Measurements from ENCODE around the gene BECN2. TPM values are rescaled to one million over a fixed set of nuclear protein-coding genes. Genes with fewer than 3 reads are reported as not detected.

BECN2 gene, protein sequence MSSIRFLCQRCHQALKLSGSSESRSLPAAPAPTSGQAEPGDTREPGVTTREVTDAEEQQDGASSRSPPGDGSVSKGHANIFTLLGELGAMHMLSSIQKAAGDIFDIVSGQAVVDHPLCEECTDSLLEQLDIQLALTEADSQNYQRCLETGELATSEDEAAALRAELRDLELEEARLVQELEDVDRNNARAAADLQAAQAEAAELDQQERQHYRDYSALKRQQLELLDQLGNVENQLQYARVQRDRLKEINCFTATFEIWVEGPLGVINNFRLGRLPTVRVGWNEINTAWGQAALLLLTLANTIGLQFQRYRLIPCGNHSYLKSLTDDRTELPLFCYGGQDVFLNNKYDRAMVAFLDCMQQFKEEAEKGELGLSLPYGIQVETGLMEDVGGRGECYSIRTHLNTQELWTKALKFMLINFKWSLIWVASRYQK
- total RNA-seq (2014; rRNA removed; shearing (Covaris generic); ENCODE audit: low replicate concordance): not detected in 2 replicates

DNA sequence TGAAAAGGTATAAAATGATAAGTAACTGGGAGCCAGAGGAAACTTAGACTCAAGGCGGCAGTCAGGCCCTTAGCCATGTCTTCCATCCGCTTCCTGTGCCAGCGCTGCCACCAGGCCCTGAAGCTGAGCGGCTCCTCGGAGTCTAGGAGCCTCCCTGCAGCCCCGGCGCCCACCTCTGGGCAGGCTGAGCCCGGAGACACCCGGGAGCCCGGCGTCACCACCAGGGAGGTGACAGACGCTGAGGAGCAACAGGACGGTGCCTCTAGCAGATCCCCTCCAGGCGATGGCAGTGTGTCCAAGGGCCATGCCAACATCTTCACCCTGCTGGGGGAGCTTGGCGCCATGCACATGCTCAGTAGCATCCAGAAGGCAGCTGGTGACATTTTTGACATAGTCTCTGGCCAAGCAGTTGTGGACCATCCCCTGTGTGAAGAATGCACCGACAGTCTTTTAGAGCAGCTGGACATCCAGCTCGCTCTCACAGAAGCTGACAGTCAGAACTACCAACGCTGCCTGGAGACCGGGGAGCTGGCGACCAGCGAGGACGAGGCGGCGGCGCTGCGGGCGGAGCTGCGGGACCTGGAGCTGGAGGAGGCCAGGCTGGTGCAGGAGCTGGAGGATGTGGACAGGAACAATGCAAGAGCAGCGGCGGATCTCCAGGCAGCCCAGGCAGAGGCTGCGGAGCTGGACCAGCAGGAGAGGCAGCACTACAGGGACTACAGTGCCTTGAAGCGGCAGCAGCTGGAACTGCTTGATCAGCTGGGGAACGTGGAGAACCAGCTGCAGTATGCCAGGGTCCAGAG is at the start of gene BECN2:
Gene BECN2 (plus strand): TSS at position 76 of the 803 bp plus-strand sequence. CDS start 0 bp downstream, at position 76.
- no peaks in the 10 kb centered on the region for H3K27me3 ChIP-seq (ENCODE audit: low read length)
- H3K27ac ChIP-seq (ENCODE audit: low read length): no peak within 1 kb of the TSS
- DNase-seq: no peak
- no peak within 1 kb of the TSS for H3K9ac ChIP-seq (ENCODE audit: low read length)
- H3K79me2 ChIP-seq (ENCODE audit: low read length): no peaks in the 10 kb centered on the region
- no peaks in the 10 kb centered on the region for H4K20me1 ChIP-seq (ENCODE audit: insufficient read depth, low read depth, low read length)
- no peak within 1 kb of the TSS for H2AFZ ChIP-seq (ENCODE audit: low read length)
- no peak within 1 kb of the TSS for H3K4me2 ChIP-seq (ENCODE audit: low read depth, low read length, poor library complexity, severe bottlenecking)
- no peaks in the 10 kb centered on the region for H3K36me3 ChIP-seq (ENCODE audit: insufficient read depth, low read length)
- H3K4me1 ChIP-seq (ENCODE audit: low read length): no peaks in the 10 kb centered on the region
- H3K4me3 ChIP-seq (ENCODE audit: low read length): no peak within 1 kb of the TSS
- H3K9me3 ChIP-seq (ENCODE audit: low read length): no peaks in the 10 kb centered on the region
- H3K9me2 ChIP-seq (replicated peaks; ENCODE audit: insufficient read depth, low read length): no peaks in the 10 kb centered on the region

DNA sequence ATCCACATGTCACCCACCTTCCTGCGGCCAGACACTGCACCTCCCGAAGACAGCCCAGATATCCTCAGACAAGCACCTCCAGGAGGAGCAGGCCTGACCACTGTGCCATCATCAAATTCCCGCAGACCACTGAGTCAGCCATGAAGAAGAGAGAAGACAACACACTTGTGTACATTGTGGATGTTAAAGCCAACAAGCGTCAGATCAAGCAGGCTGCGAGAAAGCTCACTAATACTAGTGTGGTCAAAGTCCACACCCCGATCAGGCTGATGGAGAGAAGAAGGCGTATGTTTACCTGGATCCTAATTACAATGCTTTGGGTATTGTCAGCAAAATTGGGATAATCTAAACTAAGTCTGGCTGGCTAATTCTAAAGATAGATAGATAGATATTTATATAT is 41.4 kb upstream of the BECN2 start:
- no peaks in the 10 kb centered on the region for H3K9me2 ChIP-seq (replicated peaks; ENCODE audit: insufficient read depth, low read length)

DNA sequence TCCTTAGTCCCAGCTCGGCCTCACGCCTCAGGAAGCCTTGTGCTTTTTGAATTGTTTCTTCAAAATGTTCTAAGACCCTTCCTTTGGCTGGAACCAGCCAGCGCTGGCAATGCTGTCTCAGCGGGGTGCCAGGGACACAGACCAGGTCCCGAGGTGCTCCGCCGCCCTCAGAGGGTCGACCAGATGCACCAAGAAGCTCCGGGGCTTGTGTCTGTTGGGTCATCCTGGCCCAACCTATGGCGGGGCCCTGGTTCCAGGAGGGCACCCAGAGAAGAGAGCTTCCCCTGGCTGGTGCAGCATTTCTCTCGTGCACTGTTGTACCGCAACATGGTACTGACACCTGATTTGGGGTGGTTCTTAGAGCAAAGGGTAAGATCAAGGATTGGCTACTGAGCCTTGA is 40.1 kb upstream of the BECN2 start:
- H2AFZ ChIP-seq (ENCODE audit: low read length): no peak overlapping the region
- no peak overlapping the region for H3K27ac ChIP-seq (ENCODE audit: low read length)
- H3K9ac ChIP-seq (ENCODE audit: low read length): no peak overlapping the region
- no peak for DNase-seq
- no peaks in the 10 kb centered on the region for H3K9me3 ChIP-seq (ENCODE audit: low read length)
- H3K9me2 ChIP-seq (replicated peaks; ENCODE audit: insufficient read depth, low read length): no peaks in the 10 kb centered on the region
- no peaks in the 10 kb centered on the region for H4K20me1 ChIP-seq (ENCODE audit: insufficient read depth, low read depth, low read length)
- no peak overlapping the region for H3K4me3 ChIP-seq (ENCODE audit: low read length)
- H3K4me1 ChIP-seq (ENCODE audit: low read length): no peaks in the 10 kb centered on the region
- no peaks in the 10 kb centered on the region for H3K79me2 ChIP-seq (ENCODE audit: low read length)
- no peaks in the 10 kb centered on the region for H3K36me3 ChIP-seq (ENCODE audit: insufficient read depth, low read length)
- H3K4me2 ChIP-seq (ENCODE audit: low read depth, low read length, poor library complexity, severe bottlenecking): no peak overlapping the region
- no peaks in the 10 kb centered on the region for H3K27me3 ChIP-seq (ENCODE audit: low read length)

More for the DNA sequence above, 41.4 kb upstream of the BECN2 start:
- Histone ChIP-seq H3K4me3 (ENCODE audit: low read length) (no peak overlapping the region), H3K4me2 (ENCODE audit: low read depth, low read length, poor library complexity, severe bottlenecking) (no peak overlapping the region), H3K9ac (ENCODE audit: low read length) (no peak overlapping the region), H3K9me3 (ENCODE audit: low read length) (no peaks in the 10 kb centered on the region), H3K4me1 (ENCODE audit: low read length) (no peaks in the 10 kb centered on the region), H3K27ac (ENCODE audit: low read length) (no peak overlapping the region), H3K27me3 (ENCODE audit: low read length) (no peaks in the 10 kb centered on the region), H3K79me2 (ENCODE audit: low read length) (no peaks in the 10 kb centered on the region), H2AFZ (ENCODE audit: low read length) (no peak overlapping the region), H4K20me1 (ENCODE audit: insufficient read depth, low read depth, low read length) (no peaks in the 10 kb centered on the region), H3K36me3 (ENCODE audit: insufficient read depth, low read length) (no peaks in the 10 kb centered on the region)
- DNase-seq: no peak

DNA sequence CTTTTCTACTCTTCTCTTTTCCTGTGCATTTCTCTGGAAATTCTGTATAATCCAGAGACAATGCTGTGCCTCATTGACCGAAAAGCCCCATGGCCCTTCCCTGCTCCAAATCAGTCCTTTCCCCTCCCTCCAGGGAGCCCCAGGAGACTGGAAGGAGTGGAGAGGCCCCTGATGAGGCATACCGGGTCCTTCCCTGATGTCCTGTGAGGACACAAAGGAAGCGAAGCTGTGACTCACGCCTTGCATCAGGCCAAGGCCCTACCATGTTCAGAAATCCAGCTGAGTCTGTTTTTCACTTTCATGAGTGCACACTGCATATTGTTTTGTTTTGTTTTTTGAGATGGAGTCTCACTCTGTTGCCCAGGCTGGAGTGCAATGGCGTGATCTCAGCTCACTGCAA is 38.7 kb upstream of the BECN2 start:
- Histone ChIP-seq H3K27me3 (ENCODE audit: low read length) (no peaks in the 10 kb centered on the region), H3K4me3 (ENCODE audit: low read length) (no peak overlapping the region), H4K20me1 (ENCODE audit: insufficient read depth, low read depth, low read length) (no peaks in the 10 kb centered on the region), H3K4me2 (ENCODE audit: low read depth, low read length, poor library complexity, severe bottlenecking) (no peak overlapping the region), H3K4me1 (ENCODE audit: low read length) (no peaks in the 10 kb centered on the region), H3K27ac (ENCODE audit: low read length) (no peak overlapping the region), H3K9me2 (replicated peaks; ENCODE audit: insufficient read depth, low read length) (no peaks in the 10 kb centered on the region), H3K36me3 (ENCODE audit: insufficient read depth, low read length) (no peaks in the 10 kb centered on the region), H3K9ac (ENCODE audit: low read length) (no peak overlapping the region), H2AFZ (ENCODE audit: low read length) (no peak overlapping the region), H3K9me3 (ENCODE audit: low read length) (no peaks in the 10 kb centered on the region), H3K79me2 (ENCODE audit: low read length) (no peaks in the 10 kb centered on the region)
- no peak for DNase-seq

DNA sequence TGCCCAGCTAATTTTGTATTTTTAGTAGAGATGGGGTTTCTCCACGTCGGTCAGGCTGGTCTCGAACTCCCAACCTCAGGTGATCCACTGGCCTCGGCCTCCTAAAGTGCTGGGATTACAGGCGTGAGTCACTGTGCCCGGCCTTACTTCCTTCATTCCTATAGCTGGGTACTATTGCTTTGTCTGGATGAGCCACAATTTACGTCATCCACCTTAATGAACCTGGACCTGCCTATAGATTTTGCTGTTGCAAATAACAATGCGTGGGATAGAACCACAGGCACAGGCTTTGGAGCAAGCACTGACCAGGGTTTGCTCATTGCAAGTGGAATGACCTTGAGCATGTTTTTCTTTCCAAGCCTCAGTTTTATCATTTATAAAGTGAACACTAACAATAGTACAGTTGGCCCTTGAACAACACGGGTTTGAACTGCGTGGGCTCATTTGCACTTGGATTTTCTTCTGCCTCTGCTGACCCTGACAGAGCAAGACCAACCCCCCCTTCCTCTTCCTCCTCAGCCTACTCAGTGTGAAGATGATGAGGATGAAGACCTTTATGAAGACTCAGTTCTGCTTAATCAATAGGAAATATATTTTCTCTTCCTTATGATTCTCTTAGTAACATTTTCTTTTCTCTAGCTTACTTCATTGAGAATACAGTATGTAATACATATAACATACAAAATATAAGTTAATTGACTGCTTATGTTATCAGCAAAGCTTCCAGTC is 33.3 kb upstream of the BECN2 start:
- H3K9me2 ChIP-seq (replicated peaks; ENCODE audit: insufficient read depth, low read length): no peaks in the 10 kb centered on the region
- no peaks in the 10 kb centered on the region for H3K36me3 ChIP-seq (ENCODE audit: insufficient read depth, low read length)
- H3K4me2 ChIP-seq (ENCODE audit: low read depth, low read length, poor library complexity, severe bottlenecking): no peak overlapping the region
- no peaks in the 10 kb centered on the region for H3K4me1 ChIP-seq (ENCODE audit: low read length)
- no peaks in the 10 kb centered on the region for H3K27me3 ChIP-seq (ENCODE audit: low read length)
- H2AFZ ChIP-seq (ENCODE audit: low read length): no peak overlapping the region
- no peak for DNase-seq
- no peak overlapping the region for H3K27ac ChIP-seq (ENCODE audit: low read length)
- no peak overlapping the region for H3K4me3 ChIP-seq (ENCODE audit: low read length)
- H4K20me1 ChIP-seq (ENCODE audit: insufficient read depth, low read depth, low read length): no peaks in the 10 kb centered on the region
- no peaks in the 10 kb centered on the region for H3K79me2 ChIP-seq (ENCODE audit: low read length)
- no peak overlapping the region for H3K9ac ChIP-seq (ENCODE audit: low read length)
- H3K9me3 ChIP-seq (ENCODE audit: low read length): no peaks in the 10 kb centered on the region

DNA sequence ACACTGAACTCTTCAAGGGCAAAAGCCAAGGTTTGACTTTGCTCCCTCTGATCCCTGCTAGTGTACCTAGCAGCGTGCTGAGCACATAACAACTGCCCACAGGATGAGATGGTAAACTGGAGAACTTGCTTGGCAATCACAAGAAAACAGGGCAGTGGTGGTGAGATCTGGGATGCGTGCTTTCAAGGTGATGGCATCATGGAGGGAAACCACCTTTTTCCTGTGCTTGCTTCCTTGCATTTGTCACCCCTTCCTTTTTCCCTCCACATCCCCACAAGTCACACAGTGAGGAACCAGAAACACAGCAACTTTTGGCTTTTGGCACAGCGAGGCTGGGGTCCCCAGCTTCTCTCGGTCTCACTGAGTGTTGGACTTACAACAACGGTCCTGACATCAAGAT is 31.4 kb upstream of the BECN2 start:
- H3K4me3 ChIP-seq (ENCODE audit: low read length): no peak overlapping the region
- no peaks in the 10 kb centered on the region for H4K20me1 ChIP-seq (ENCODE audit: insufficient read depth, low read depth, low read length)
- DNase-seq: no peak
- no peaks in the 10 kb centered on the region for H3K4me1 ChIP-seq (ENCODE audit: low read length)
- H2AFZ ChIP-seq (ENCODE audit: low read length): no peak overlapping the region
- no peaks in the 10 kb centered on the region for H3K9me2 ChIP-seq (replicated peaks; ENCODE audit: insufficient read depth, low read length)
- no peaks in the 10 kb centered on the region for H3K27me3 ChIP-seq (ENCODE audit: low read length)
- no peak overlapping the region for H3K27ac ChIP-seq (ENCODE audit: low read length)
- no peaks in the 10 kb centered on the region for H3K9me3 ChIP-seq (ENCODE audit: low read length)
- H3K79me2 ChIP-seq (ENCODE audit: low read length): no peaks in the 10 kb centered on the region
- no peaks in the 10 kb centered on the region for H3K36me3 ChIP-seq (ENCODE audit: insufficient read depth, low read length)
- no peak overlapping the region for H3K9ac ChIP-seq (ENCODE audit: low read length)
- no peak overlapping the region for H3K4me2 ChIP-seq (ENCODE audit: low read depth, low read length, poor library complexity, severe bottlenecking)

DNA sequence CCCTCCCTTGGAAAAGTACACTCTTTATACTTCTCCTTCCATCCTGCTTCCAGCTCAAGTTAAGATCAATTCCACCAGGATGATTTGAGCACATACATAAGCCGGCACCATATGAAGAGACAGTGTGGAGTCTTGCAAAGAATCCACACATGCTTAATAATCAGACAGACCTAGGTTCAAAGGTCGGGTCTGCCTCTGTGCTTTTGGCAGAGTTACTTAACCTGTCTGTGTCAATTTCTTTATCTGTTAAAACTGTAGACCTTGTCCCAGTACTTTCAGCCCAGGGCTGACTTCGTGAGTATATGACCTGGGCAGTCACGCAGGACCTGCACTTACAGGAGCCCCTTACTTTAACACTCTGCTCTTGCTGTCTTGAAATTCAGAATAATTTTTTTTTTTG is 30.2 kb upstream of the BECN2 start:
- no peak for DNase-seq
- Histone ChIP-seq H3K9me3 (ENCODE audit: low read length) (no peaks in the 10 kb centered on the region), H4K20me1 (ENCODE audit: insufficient read depth, low read depth, low read length) (no peaks in the 10 kb centered on the region), H3K4me1 (ENCODE audit: low read length) (no peaks in the 10 kb centered on the region), H3K9ac (ENCODE audit: low read length) (no peak overlapping the region), H3K27ac (ENCODE audit: low read length) (no peak overlapping the region), H3K4me3 (ENCODE audit: low read length) (no peak overlapping the region), H3K36me3 (ENCODE audit: insufficient read depth, low read length) (no peaks in the 10 kb centered on the region), H3K4me2 (ENCODE audit: low read depth, low read length, poor library complexity, severe bottlenecking) (no peak overlapping the region), H3K79me2 (ENCODE audit: low read length) (no peaks in the 10 kb centered on the region), H3K27me3 (ENCODE audit: low read length) (no peaks in the 10 kb centered on the region), H2AFZ (ENCODE audit: low read length) (no peak overlapping the region), H3K9me2 (replicated peaks; ENCODE audit: insufficient read depth, low read length) (no peaks in the 10 kb centered on the region)

DNA sequence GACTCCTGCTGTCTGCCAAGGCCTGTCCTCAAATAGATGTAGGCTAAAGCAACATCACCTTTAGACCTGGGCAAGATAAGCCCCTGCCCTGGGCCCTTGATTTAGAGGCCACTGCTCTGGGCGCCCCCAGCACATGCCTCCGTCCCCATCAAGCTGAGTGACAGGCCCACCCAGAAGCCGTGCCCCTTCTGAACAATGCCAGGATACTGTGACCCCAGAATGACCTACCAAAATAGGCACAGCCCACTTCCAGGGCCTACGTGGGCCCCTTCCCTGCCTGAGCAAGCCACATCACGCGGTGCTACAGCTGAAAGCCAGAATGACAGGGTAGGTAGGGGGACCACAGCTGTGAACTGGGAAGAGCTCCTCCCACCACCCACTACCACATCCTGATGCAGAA is 24.7 kb upstream of the BECN2 start:
- no peaks in the 10 kb centered on the region for H3K9me2 ChIP-seq (replicated peaks; ENCODE audit: insufficient read depth, low read length)
- H3K4me1 ChIP-seq (ENCODE audit: low read length): no peaks in the 10 kb centered on the region
- no peaks in the 10 kb centered on the region for H3K36me3 ChIP-seq (ENCODE audit: insufficient read depth, low read length)
- H3K4me3 ChIP-seq (ENCODE audit: low read length): no peak overlapping the region
- no peak overlapping the region for H2AFZ ChIP-seq (ENCODE audit: low read length)
- H3K9ac ChIP-seq (ENCODE audit: low read length): no peak overlapping the region
- no peak for DNase-seq
- no peaks in the 10 kb centered on the region for H3K79me2 ChIP-seq (ENCODE audit: low read length)
- no peaks in the 10 kb centered on the region for H3K27me3 ChIP-seq (ENCODE audit: low read length)
- no peak overlapping the region for H3K4me2 ChIP-seq (ENCODE audit: low read depth, low read length, poor library complexity, severe bottlenecking)
- no peak overlapping the region for H3K27ac ChIP-seq (ENCODE audit: low read length)
- H4K20me1 ChIP-seq (ENCODE audit: insufficient read depth, low read depth, low read length): no peaks in the 10 kb centered on the region
- H3K9me3 ChIP-seq (ENCODE audit: low read length): no peaks in the 10 kb centered on the region

All from Karpas-422 (cell line).